ENCODE data around the gene CDPF1.

CDPF1 gene

GRCh38 chr22:46250035-46250782 lies at the start of gene CDPF1:
Gene CDPF1, minus strand, starts transcription at chr22:46250293. Its CDS starts 2,009 bp downstream, at chr22:46248284.
- DNase-seq (ENCODE audit: low read depth in 2 of 2), result peak; percentile 88 to 93

- DNase-seq (ENCODE audit: low read depth in 2 of 2), result no peak
Measured at GRCh38 chr22:46299101-46299500, 49.0 kb upstream of the CDPF1 start.

- no peak for DNase-seq (ENCODE audit: low read depth in 2 of 2)
Measured at GRCh38 chr22:46297151-46297812, 47.2 kb upstream of the CDPF1 start.

GRCh38 chr22:46296257-46297150 lies 46.4 kb upstream of the CDPF1 start, which contains the start of gene GTSE1:
Gene GTSE1, plus strand, starts transcription at chr22:46296870. Its CDS starts 531 bp downstream, at chr22:46297401.
- DNase-seq (ENCODE audit: low read depth in 2 of 2), result peak; percentile 97

GRCh38 chr22:46295277-46295971 lies 45.3 kb upstream of the CDPF1 start:
- no peak for DNase-seq (ENCODE audit: low read depth in 2 of 2)

GRCh38 chr22:46294784-46295183 lies 44.7 kb upstream of the CDPF1 start:
- no peak for DNase-seq (ENCODE audit: low read depth in 2 of 2)

GRCh38 chr22:46293577-46294260 lies 43.6 kb upstream of the CDPF1 start:
- DNase-seq (ENCODE audit: low read depth in 2 of 2), result no peak

GRCh38 chr22:46292732-46293131 lies 42.6 kb upstream of the CDPF1 start:
- no peak for DNase-seq (ENCODE audit: low read depth in 2 of 2)

- DNase-seq (ENCODE audit: low read depth in 2 of 2), result no peak
Measured at GRCh38 chr22:46292173-46292572, 42.1 kb upstream of the CDPF1 start.

- DNase-seq (ENCODE audit: low read depth in 2 of 2), result no peak
Measured at GRCh38 chr22:46290843-46291785, 41.0 kb upstream of the CDPF1 start.

GRCh38 chr22:46290121-46290842 lies 40.2 kb upstream of the CDPF1 start:
- no peak for DNase-seq (ENCODE audit: low read depth in 2 of 2)

- no peak for DNase-seq (ENCODE audit: low read depth in 2 of 2)
Measured at GRCh38 chr22:46289244-46289891, 39.3 kb upstream of the CDPF1 start.

- no peak for DNase-seq (ENCODE audit: low read depth in 2 of 2)
Measured at GRCh38 chr22:46288846-46289243, 38.8 kb upstream of the CDPF1 start.

GRCh38 chr22:46287873-46288751 lies 38.0 kb upstream of the CDPF1 start:
- peak in 1 of 2 donors; percentile 26 for DNase-seq (ENCODE audit: low read depth in 2 of 2)

- DNase-seq (ENCODE audit: low read depth in 2 of 2), result no peak
Measured at GRCh38 chr22:46286941-46287872, 37.1 kb upstream of the CDPF1 start.

GRCh38 chr22:46286006-46286405 lies 35.9 kb upstream of the CDPF1 start:
- DNase-seq (ENCODE audit: low read depth in 2 of 2), result no peak
